GM10266 (cell line): Measurements from ENCODE around the gene RAB11A.

Experiments used
- DNase-seq: peaks from one replicate; pipeline ENCODE4 v3.0.0; 2012; ENCODE audit errors: extremely low spot score
- TF ChIP-seq, protein P1 (sequence below): IDR thresholded peaks from 2 replicates; pipeline ENCODE4 v1.5.1; 2012; ENCODE audit warnings: mild to moderate bottlenecking, low read depth; ENCODE audit not compliant: control insufficient read depth, insufficient read depth; ENCODE audit errors: missing control alignments

RAB11A gene

DNA sequence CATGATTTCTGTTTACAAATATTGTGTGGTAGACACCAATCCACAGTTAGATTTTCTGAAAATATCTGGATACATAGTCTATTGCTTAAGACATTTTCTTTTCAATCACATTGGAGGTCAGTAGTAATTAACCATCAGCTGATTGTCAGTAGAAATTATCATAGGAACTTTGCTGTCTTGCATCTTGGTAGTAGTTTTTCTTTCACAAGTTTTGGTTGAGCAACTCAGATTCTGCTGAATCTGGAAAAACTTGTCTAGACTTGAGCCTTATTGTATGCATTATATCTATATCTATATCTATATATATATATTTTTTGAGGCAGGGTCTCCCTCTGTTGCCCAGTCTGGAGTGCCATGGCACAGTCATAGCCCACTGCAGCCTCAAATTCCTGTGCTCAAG is 4.0 kb downstream of the RAB11A start:
- DNase-seq = no peak
- TF ChIP-seq, protein P1, sequence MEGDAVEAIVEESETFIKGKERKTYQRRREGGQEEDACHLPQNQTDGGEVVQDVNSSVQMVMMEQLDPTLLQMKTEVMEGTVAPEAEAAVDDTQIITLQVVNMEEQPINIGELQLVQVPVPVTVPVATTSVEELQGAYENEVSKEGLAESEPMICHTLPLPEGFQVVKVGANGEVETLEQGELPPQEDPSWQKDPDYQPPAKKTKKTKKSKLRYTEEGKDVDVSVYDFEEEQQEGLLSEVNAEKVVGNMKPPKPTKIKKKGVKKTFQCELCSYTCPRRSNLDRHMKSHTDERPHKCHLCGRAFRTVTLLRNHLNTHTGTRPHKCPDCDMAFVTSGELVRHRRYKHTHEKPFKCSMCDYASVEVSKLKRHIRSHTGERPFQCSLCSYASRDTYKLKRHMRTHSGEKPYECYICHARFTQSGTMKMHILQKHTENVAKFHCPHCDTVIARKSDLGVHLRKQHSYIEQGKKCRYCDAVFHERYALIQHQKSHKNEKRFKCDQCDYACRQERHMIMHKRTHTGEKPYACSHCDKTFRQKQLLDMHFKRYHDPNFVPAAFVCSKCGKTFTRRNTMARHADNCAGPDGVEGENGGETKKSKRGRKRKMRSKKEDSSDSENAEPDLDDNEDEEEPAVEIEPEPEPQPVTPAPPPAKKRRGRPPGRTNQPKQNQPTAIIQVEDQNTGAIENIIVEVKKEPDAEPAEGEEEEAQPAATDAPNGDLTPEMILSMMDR = no peak

DNA sequence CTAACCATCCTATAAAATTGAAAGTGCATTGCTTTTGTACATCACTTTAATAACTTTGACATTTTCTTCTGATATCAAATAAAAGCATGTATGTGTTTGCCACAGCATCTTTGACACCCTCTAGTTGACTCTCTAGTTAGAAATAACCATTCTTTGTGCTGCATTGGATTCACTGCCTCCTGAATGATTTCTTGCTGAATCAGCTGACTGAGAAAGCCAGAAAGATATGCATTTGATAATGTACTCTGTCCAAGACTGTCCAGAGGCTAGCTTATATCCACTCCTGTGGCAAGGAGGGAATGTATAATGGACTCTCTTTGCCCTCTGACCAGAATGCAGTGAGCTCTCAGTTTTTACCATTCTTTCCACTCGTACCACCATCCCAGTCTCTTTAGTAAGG is 6.2 kb downstream of the RAB11A start:
- DNase-seq = no peak
- TF ChIP-seq, protein P1 = no peak

DNA sequence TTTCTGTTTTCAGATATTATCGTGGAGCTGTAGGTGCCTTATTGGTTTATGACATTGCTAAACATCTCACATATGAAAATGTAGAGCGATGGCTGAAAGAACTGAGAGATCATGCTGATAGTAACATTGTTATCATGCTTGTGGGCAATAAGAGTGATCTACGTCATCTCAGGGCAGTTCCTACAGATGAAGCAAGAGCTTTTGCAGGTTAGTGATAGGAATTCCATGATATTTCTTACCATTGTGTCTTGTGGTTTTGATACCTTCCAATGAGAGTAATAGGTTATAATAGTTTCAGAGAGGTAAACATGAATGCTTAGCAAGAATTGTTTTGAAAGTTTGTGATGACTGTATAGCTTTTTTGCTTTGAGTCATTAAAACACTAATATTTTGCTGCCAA is 8.5 kb downstream of the RAB11A start:
- DNase-seq = no peak
- TF ChIP-seq, protein P1 = no peak

DNA sequence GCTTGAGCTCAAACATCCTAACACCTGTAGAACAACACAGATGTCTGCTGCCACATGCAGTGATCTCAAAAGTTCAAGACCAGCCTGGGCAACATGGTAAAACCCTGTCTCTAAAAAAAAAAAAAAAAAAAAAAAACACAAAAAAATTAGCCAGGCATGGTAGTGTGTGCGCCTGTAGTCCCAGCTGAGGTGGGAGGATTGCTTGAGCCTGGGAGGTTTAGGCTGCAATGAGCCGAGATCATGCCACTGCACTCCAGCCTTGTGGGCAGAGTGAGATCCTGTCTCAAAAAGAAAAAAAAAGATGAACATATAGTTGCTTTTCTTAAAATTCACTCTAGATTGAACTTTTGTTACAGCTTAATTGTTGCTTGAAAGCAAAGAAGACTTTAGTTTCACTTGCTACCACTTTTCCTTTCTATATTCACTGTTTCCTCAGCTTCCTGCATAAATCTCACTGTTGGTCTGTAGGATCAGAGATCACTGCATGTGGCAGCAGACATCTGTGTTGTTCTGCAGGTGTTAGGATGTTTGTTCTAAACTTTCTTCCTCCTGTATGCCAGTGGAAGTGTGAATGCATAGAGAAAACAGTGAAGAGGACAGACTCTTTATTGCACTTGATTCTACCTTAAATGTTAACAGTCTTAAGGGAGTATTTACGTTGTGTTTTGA is 12.6 kb downstream of the RAB11A start:
- DNase-seq = no peak
- TF ChIP-seq, protein P1 = no peak

DNA sequence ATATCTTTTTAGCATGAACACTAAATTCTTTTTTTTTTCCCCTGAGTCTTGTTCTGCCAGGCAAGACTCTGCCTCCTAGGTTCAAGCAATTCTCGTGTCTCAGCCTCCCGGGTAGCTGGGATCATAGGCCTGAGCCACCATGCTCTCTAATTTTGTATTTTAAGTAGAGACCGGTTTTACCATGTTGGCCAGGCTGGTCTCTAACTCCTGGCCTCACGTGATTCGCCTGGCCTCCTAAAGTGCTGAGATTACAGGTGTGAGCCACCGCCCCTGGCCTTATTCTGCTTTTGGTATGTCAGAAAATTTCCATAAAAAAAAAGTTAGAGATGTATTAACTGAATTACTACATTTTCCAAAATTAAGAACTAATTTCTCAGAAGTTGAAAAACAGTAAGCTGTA is 14.3 kb downstream of the RAB11A start:
- no peak for DNase-seq
- TF ChIP-seq, protein P1 = no peak

DNA sequence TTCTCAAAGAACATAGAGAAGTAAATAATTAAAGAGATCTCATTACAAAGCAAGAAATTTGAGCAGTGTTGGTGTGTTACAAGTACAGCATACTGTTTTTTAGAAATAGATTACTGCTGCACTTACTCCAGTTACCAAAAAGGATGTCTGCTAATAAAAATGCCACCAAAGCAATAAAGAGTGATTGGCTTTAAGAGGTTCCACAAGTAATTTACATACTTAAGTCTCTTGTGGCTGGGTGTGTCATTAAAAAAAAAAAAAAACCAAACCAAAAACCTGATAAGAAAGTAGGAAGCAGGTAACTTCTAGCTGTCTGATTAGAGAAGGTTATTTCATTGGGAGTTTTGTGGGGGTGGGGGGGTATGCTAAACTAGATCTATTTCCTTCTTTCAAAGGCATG is 15.2 kb downstream of the RAB11A start:
- TF ChIP-seq, protein P1 = no peak
- DNase-seq = no peak

DNA sequence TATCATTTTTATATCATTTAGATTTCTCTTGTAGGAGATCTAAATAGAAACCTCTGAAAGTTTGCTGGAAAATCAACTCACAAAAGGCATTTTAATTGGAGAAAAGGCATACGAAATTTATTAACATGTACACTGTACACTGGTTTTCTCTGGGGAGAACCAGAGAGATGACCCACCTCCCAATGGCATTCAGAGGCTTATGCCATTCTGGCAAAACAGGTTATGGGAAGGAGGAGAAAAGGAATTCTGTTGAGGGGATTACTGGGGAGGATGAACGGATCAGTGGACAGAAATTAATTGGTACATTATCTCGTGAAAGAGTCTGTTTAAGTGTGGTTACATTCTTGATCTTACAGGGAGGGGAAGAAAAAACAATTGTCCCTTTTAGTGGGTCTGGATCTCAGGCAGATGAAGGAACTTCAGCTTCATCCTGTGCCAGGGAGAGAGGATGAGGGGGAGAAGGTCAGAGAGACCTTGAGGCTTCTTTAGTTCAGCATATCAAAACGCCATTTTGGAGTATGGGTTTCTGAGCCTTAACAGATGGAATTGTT is 16.5 kb downstream of the RAB11A start:
- TF ChIP-seq, protein P1 = no peak
- no peak for DNase-seq
